Measurements from ENCODE around the gene TMOD2.

- TF ChIP-seq HDGF (IDR thresholded peaks at IDR 0.05; ENCODE audit: borderline replicate concordance) (no peak), LEF1 (IDR thresholded peaks at IDR 0.05; ENCODE audit: borderline replicate concordance) (no peak), BHLHE40 (IDR thresholded peaks at IDR 0.05; ENCODE audit: borderline replicate concordance) (no peak), ELF4 (IDR thresholded peaks at IDR 0.05) (no peak), SUZ12 (IDR thresholded peaks at IDR 0.05) (no peak), SP1 (IDR thresholded peaks at IDR 0.05) (no peak), ZNF384 (IDR thresholded peaks at IDR 0.05) (no peak), TARDBP (IDR thresholded peaks at IDR 0.05) (no peak), ARNT (IDR thresholded peaks at IDR 0.05) (no peak)
These were observed 24.9 kb upstream of the TMOD2 start for GRCh38 chr15:51726302-51727073.

All from HEK293T (cell line).